ENCODE measurements around the gene SH3RF3.

DNA sequence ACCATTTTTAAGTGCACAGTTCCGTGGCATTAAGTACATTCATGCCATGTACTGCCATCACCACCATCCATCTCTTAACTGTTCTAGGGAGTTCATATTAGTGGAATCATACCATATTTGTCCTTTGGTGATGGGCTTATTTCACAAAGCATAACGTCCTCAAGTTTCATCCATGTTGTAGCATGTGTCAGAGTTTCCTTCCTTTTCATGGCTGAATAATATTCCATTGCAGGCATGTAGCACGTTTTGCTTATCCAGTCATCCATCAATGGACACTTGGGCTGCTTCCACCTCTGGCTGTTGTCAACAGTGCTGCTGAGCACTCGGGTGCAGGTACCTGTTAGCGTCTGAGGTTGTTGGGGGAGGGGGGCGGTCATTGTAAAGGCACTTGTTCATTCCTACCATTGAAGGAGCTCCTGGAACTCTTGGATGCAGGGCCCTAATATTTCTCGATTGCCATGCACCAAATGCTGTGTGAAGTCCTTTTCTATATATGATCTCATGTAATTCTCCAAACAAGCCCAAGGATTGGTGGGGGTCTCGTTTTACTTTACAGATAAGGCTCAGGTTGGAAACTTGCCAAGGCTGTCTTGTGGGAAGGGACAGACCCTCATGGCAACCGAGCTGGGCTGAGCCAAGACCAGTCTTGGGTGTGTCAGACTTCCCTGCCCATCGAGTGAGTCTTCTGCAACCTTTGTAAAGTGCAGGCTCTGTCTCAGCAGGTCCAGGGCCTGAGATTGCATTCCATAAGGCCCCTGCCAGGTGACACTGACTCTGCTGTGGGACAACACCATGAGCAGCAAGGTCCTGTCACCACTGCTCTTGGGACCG lies 42.9 kb upstream of the SH3RF3 start:
- TF ChIP-seq, protein P1, sequence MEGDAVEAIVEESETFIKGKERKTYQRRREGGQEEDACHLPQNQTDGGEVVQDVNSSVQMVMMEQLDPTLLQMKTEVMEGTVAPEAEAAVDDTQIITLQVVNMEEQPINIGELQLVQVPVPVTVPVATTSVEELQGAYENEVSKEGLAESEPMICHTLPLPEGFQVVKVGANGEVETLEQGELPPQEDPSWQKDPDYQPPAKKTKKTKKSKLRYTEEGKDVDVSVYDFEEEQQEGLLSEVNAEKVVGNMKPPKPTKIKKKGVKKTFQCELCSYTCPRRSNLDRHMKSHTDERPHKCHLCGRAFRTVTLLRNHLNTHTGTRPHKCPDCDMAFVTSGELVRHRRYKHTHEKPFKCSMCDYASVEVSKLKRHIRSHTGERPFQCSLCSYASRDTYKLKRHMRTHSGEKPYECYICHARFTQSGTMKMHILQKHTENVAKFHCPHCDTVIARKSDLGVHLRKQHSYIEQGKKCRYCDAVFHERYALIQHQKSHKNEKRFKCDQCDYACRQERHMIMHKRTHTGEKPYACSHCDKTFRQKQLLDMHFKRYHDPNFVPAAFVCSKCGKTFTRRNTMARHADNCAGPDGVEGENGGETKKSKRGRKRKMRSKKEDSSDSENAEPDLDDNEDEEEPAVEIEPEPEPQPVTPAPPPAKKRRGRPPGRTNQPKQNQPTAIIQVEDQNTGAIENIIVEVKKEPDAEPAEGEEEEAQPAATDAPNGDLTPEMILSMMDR (IDR thresholded peaks at IDR 0.05) = no peak
- TF ChIP-seq GABPA (IDR thresholded peaks at IDR 0.05; ENCODE audit: low read depth) (no peak), POLR2AphosphoS5 (IDR thresholded peaks at IDR 0.05; ENCODE audit: low read depth, low read length) (no peak), SIN3A (IDR thresholded peaks at IDR 0.05; ENCODE audit: borderline replicate concordance, low read depth, low read length) (no peak), GATA2 (CRISPR knock-in tag; IDR thresholded peaks at IDR 0.05) (no peak)

Measured in SK-N-SH (cell line).